HS-27A (cell line): ENCODE results near the gene MGMT.

Experiments
- DNase-seq: peaks from one replicate; pipeline ENCODE4 v3.0.0-alpha.2; 2012; ENCODE audit warnings: low read depth, missing footprints

The MGMT gene

DNA sequence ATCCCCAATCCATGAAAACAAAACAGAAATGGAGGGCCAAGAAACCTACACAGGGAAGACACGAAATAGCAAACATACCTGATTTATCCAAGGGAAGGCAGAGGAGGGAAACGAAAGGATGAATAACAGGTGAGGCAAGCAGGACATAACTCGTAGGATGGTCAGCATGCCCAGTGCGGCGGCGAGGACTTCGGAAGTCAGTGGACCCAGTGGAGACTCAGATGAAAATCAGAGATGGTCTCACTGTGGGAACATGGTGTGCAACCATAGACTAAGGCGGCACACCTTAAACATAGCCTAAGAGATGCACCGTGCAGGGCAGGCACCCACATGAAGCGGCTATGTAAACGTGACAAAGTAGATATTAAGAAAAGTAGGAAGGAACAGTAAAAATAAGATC is 157.5 kb downstream of the MGMT start:
- DNase-seq: no peak

DNA sequence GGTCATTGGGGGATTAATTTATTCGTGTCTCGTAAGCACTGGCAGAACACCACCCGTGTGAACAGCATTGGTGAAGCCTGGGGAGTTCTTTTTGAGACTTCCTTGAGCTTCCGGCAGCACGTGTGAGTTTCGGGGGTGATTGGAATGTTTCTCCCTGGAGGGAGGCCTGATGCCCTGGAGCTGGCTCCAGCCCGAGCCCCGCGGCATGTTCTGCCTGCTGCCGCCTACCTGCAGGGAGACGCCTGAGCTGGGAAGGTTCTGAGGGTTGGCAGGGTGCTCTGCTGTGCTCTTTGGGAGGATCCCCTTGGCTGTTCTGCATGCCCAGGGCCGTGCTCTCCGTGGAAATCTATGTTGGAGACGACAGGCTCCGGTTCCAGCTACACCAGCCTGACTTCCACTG is 159.3 kb downstream of the MGMT start:
- no peak for DNase-seq

DNA sequence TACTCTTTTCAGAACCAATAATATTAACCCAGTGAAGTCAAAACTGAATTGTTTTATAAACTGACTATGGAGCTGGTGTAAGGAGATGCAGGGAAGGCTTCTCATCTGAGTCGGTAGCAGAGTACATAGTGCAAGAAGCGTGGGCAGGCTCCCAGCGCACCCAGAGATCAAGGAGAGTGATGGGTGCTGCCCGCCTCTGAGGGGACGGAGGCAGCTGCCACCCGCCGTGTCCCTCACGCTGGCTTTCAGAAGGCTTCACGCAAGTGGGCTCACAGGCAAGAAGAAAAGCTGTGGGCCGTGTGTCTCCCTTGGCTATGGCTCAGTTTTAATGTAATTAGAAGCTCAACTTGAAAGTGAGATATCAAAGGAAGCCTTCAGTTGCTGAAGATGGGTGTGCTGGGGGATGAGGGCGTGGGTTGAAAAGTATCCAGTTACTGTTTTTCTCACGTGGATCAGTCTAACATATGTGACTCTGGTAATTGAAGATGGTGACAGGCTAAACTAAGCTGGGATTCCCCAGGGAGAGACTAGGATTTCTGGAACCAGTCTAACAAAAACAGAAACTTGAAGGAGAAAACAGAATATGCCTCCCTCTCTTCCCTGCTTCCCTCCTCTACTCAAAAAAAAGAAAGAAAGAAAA is 159.9 kb downstream of the MGMT start:
- no peak for DNase-seq

DNA sequence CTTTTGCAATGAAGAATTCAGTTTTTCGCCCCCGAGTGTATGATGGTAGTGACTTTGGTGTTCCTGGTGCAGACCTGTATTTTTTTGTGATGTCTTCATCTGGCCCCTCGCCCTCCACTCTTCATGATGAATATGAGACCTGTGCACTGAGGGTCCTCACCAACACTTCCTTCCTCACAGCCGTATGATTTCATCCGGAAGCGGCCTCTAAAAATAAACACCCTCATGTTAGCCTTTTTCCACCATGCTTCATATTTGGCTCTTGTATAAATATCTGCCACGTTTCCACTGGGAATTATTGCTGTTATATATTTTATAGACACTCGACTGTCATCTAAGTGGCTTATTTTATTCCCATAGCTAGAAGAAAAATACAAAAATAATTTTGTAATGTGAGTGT is 160.4 kb downstream of the MGMT start:
- DNase-seq: no peak

DNA sequence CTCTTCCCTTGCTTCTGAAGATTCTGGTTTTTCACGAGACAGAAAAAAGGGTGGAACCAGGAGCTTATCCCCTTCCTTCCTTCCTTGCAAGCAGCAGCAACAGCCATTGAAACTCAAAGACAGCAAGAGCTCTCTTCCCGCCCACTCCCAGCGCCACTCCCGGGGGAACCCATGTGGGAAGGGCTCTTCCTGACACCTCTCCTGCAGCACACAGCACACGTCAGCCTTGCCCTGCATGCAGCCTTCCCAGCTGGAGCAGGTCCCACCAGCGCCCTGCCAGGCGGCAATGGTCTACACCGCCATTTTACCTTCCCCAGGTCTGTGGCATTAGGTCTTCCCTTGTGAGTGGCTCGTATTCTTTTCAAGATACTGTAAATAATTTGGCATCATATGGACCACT is 161.8 kb downstream of the MGMT start:
- DNase-seq: no peak

DNA sequence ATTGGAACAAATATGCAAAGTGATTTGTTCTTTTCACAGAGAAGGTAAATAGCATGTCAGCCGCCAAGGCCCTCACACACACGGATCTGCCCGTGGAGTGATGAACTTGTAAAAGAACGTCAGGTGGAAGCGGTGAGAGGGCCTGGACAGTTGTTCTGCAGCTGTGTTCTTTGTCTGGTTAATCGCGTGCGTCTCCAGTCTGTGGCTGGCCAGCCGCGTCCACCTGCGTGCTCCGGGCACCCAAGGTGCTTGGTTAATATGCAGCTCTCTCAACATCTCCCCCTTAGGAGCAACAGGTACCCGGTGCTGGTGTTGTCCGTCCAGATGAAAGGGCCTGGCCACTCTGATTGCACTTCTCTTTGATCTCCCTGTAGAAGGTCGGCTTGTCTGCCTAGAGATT is 162.9 kb downstream of the MGMT start:
- DNase-seq: no peak

DNA sequence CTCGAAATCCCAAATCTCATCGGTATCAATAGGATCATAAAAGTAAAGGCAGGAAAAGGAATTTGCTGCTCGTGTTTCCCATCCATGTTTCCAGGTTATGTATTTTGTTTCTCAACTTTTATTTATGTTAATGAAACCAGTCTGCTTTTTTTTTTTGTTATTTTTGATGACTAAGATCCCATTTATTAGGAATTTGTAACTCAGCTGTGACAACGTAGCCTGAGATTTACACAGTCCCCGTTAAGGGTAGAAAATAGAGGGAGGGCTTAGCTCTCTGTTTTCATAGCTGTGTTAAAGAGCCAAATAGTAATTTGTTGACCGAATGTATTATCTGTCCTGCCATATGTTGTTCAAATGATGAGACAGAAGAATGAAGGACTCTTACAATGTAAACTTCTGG is 164.0 kb downstream of the MGMT start:
- DNase-seq: no peak

DNA sequence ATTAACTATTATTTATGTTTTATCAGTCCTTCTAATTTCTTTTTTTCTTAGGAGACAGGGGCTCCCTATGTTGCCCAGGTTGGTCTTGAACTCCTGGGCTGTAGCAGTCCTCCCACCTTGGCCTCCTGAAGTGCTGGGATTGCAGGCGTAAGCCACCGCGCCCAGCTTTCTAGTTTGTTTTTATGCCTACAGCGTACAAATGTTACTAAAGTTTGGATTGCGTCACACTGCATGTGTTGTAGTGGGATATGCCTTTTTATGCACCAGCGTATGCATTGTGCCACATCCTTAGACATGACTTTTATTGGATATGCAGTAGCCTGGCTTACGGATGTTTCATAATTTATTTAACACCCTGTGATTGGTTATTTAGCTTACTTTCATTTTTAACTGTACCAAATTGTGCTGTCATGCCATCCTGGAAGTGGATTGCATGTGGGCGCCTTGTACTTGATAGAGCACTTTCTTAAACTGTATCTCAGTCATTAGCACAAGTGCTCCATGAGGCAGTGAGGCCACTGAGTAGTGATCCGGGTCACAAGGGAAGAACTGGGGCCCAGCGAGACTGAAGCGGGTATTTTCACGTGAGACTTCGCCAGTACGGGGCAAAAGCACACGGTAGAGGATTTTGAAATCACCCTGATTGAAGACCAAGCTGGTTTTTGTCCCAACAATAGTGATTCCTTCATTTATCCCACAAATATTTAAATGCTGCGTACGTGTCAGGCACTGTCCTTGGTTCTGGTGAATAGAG is 165.0 kb downstream of the MGMT start:
- DNase-seq: no peak

DNA sequence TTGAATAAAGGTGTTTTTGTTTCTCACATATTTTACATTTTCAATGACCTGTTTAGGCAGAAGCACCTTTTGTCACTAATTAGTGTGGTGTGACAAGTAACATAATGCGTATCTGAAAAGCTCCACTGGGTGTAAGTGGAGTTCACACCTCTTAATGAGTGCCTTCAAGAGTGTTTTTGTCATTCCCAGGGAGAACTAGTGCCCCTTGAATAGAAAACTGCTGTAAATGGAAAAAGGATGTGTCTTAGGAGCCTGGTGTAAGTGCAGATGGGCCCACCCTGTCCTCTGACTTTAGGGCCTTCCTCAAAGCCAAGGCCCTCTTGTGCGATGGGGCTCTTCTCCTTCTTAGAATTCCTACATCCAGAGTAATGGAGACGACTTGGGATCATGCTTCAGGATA is 170.0 kb downstream of the MGMT start:
- DNase-seq: no peak

DNA sequence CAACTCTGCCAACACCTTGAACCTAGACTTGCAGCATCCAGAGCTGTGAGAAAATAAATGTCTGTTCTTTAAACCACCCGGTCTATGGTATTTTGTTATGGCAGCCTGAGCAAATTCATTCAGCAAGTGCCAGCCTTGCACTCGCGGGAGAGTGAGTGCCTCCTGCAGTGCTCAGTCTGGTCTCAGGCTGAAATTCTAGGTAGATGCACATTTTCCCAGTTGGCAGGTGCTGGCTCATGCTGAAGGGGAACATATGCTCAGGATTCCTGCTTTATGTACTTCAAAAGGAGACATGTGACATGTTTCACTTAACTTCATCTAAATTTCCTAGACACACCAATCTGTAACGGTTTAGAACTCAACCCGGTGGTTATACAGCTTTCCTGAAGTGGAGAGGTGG is 170.8 kb downstream of the MGMT start:
- DNase-seq: no peak

DNA sequence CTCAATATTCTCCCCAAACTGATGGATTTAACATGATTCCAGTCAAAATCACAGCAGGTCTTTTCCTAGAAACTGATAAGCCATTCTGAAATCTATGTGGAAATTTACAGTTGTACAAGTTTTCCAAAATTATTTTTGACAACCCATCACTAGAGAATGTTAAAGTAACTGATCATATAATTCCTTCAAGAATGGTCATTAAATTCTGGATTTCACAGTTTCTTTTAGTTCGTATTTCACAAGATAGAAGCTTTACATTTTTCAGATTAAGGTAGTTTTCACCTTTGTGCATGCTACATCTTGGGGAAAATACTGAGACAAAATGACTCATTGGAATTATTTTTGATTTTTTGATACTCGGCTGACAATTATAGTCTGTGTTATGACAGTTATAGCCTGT is 174.3 kb downstream of the MGMT start:
- no peak for DNase-seq

DNA sequence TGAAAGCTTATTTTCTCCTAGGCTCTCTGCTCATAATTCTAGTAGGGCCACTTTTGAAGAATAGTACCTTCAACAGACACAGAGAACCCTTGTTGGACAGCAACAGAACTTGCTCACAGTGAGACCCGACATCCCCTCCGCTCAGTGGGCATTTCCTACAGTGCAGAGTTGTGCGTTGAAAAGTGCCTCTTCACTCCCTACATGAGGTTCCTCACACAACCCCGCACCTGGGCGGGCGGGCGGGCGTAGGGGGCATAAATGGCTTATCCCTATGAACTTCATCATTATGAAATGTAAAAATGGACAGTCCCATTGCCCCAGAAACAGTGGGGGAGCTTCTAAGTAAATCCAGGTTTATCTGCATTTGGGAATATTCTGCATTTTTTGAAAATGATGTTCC is 174.9 kb downstream of the MGMT start:
- no peak for DNase-seq

DNA sequence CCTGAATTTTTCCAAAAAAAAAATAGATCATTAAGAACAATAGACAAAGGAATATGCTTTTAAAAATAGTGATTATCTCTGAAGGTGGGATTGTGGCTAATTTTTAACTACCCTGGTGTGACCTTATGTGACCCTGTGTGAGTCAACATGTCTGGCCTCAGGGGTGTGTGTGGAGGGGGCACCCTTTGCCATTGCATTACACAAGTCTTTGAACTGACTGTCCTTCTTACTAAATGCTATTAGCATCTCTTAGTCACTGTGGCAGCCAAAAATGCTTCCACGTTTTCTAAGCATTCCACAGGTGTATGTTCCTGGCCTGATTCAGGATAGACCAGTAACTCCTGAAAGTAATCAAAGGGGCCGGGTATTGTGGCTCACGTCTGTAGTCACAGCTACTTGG is 175.4 kb downstream of the MGMT start:
- DNase-seq: no peak

DNA sequence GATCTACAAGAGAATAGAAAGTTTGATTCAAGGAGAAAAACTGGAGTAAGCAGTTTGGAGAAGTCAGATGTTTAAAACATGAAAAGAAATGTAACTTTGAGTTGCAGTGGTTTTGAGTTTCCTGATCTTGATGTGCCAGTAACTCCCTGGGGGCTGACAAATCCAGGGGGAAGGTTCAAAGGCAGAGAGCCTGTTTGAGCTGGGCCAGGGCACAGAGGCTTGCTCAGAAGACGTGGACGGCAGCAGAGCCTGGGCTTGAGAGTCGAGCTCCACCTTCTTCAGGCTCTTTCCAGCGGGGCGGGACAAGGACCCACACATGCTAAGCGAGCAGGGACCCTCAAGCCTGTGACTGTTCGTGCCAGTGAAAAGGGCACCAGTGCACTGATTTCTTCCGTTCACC is 176.2 kb downstream of the MGMT start:
- DNase-seq: no peak

DNA sequence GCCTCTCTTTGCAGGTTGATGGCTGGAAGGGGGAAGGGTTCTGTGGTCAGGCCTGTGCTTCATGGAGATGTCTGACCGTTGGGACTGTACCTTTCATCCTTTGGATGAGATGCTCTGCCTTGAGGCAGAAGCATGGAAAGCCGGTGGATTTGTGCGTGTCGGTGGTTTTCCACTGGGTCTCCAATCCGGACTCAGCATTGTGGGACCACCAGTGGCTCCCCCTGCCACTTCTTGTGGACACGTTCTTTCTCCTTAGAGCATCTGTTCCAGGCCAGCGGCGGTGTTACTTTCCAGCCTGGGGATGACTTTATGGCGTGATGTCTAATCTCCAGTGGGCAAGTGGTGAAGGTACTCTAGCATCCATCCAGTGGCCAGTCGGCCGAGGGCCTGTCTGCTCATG is 178.4 kb downstream of the MGMT start:
- DNase-seq: no peak

DNA sequence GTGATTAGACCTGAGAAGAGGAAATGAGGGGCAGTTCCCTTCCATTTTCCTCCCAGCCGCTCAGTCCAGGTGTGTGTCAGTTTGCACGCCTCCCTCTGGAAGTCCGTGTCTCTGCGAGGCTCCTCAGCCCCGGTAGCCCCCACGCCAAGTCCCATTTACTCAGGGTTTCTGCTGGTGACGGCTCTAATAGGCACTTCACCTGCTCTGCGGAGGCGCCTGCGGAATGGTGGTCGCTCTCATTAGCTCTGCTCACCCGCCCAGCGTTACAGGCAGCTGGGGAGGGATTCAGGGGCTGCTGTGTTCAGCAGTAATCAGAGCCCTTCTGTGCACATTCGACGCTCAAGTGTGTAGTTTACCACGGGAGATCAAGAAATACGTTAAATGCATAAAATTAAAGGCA is 179.9 kb downstream of the MGMT start:
- DNase-seq: no peak

DNA sequence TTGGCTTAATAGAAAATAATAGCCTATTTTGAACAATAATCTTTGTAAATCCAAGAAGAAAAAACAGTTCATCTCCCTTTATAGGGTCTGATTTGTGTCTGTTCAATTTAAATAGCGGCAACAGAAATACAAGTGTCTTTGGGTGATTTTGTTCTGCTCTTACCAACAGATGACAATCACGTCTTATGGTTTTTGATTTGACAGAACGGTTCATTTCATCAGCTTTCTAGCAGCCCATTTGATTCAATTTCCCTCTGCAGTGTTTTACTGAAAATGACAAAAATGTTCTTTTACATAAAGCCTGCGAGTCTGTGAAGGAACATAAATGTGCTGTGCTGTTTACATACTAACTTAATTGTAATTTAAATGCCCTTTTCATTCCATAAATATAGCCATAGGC is 180.5 kb downstream of the MGMT start:
- DNase-seq: no peak

DNA sequence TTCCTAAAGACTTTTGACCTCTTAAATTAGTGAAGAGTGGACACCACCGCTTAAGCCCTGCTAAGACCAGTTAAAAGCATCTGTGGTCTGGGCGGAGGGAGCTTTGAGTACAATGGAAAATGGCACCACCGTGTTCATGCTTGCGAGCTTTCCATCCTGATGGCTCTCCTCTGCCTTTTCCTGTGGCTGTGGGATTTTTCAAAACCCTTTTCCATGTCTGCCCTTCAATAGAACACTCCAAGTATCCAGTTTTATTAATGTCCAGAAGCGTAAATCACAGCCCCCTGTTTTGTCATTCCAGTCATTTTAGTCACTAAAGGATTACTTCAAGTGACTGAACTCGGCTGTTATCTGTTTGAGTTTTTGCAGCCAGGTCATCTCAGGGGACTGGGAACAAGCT is 181.8 kb downstream of the MGMT start:
- no peak for DNase-seq

DNA sequence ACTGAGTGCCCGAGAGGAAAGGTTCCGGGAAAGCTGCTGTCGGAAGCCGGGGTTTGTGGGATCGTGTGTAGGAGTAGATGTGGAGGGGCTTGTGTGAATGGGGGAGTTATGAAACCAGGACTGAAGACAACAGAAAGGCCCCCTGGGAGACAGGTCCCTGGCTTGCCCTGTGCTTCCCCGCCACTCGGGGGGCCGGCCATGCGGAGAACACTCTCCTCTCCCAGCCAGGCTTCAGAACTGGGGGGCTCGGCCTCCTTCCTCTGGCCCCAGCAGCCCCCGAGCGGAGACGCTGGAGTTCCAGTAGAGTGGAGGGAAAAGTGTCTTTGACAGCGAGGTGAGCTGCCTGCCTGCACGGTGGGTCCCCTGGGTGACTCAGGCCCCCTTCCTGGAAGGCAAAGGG is 185.0 kb downstream of the MGMT start:
- no peak for DNase-seq

DNA sequence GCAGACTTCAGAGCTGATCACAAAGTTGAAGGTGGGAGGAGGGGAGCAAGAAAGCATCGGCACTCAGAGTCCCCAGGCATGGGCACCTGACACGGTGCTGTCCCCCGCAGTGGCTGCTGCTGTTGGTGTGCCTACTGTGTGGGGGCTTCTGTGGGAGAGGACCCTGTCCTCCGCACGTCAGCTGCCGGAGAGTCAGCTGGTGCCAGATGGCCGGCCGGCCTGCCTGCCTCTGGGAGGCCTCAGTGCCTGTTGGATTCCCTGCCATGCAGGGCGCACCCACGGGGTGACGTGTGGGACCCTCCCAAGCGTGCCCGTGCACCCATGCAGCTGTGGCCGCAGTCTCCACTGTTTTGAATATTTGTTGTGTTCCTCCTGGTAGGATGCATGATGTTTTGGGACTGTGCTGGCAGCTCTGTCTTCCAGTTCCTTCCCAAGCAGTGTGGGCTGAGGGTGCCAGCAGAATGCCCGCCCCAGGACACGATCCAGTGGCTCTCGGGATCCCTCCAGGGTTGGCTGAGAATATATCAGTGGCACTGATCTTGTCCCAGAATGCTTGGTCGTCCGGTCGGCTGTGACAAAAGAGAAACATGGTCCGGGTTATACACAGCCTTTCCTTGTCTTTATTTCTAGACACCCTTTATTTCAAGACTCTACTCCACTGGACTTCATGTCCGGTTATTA is 185.6 kb downstream of the MGMT start:
- DNase-seq: no peak

DNA sequence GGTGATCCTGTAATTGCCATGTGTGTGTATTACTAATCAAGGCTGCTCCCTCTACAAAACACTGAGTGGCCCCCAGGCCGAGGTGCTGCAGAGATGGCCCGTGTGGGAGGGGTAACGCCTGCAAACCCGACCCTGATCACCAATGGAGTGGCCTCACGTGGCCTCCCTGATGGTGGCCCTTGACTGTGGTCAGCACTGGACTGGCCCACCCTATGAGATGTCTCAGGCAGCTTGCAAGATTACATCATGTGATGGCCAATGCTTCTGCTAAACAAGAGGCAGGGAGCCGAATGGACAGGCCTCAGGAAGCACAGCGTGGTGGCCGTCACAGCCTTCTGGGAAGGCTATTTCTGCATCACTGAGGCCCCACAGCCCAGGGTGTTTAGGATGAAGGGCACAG is 186.4 kb downstream of the MGMT start:
- no peak for DNase-seq

DNA sequence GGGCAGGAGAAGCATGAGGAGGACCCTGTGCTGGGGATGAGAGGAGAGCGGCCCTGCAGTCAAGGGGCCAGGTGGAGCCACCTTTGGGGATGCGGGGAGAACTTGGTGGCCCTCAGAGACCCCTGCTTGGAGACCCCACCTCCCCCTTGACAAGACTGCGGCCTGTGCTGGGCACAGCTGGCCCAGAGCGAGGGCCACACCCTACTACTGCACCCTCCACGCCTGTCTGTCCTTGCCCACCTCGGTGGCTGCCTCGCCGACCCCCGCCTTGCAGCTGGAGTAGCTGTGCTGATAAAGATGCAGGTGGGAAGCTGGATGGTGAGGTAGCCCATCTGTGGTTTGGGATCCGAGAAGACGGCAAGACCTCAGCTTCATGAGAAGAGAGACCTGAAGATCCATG is 186.8 kb downstream of the MGMT start:
- no peak for DNase-seq

DNA sequence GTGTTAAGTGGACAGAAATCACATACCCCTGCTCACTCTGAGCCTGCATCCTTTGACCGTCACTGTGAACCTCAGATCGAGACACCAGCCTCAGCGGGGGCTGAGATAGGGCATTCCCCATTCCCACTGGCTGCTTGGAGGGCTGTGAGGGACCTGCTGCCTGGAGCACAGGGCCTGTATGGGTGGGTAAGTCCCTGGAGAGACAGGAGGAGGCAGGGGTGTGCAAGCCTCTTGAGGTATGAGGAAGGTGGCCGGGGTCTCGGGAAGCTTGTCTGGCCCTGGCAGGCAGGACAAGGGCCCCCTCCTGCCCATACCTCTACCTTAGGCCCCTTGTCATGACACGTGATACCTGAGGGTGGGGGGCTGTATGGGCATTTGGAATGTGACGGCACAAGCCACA is 187.4 kb downstream of the MGMT start:
- no peak for DNase-seq
